NCI-H1048 (cell line): ENCODE results near the gene EYS.
"Not testable (repeated sequence)": the region's sequence is repeated elsewhere in the genome, so short reads cannot be mapped to it uniquely, and the experiment has no call there.

Experiments
- DNase-seq: peaks from one replicate; lab custom pipeline; 2025; lab: John Stamatoyannopoulos, UW

The EYS gene

GRCh38 chr6:63888416-63888815, 1818.6 kb downstream of the EYS start:
- no peak for DNase-seq

- not testable (repeated sequence) for DNase-seq
Measured at GRCh38 chr6:63887804-63888203, 1819.2 kb downstream of the EYS start.

GRCh38 chr6:63887002-63887751, 1819.8 kb downstream of the EYS start:
- no peak for DNase-seq

GRCh38 chr6:63886341-63886740, 1820.7 kb downstream of the EYS start:
- DNase-seq: no peak

- DNase-seq: no peak
Measured at GRCh38 chr6:63883597-63883996, 1823.4 kb downstream of the EYS start.

GRCh38 chr6:63882208-63882607, 1824.8 kb downstream of the EYS start:
- no peak for DNase-seq

- DNase-seq: no peak
Measured at GRCh38 chr6:63881791-63882190, 1825.2 kb downstream of the EYS start.

- DNase-seq: no peak
Measured at GRCh38 chr6:63872233-63872632, 1834.8 kb downstream of the EYS start.

- no peak for DNase-seq
Measured at GRCh38 chr6:63868351-63868750, 1838.7 kb downstream of the EYS start.

- DNase-seq: no peak
Measured at GRCh38 chr6:63864671-63865318, 1842.2 kb downstream of the EYS start.

- no peak for DNase-seq
Measured at GRCh38 chr6:63864061-63864460, 1843.0 kb downstream of the EYS start.

GRCh38 chr6:63862486-63863198, 1844.4 kb downstream of the EYS start:
- DNase-seq: no peak

GRCh38 chr6:63859528-63859927, 1847.5 kb downstream of the EYS start:
- no peak for DNase-seq

- DNase-seq: no peak
Measured at GRCh38 chr6:63858691-63859090, 1848.3 kb downstream of the EYS start.

- DNase-seq: no peak
Measured at GRCh38 chr6:63856271-63856670, 1850.8 kb downstream of the EYS start.

- DNase-seq: no peak
Measured at GRCh38 chr6:63844287-63844686, 1862.7 kb downstream of the EYS start.

GRCh38 chr6:63839485-63839884, 1867.5 kb downstream of the EYS start:
- DNase-seq: no peak

- not testable (repeated sequence) for DNase-seq
Measured at GRCh38 chr6:63828678-63829077, 1878.3 kb downstream of the EYS start.

GRCh38 chr6:63824722-63825121, 1882.3 kb downstream of the EYS start:
- no peak for DNase-seq

- no peak for DNase-seq
Measured at GRCh38 chr6:63821442-63821841, 1885.6 kb downstream of the EYS start.

GRCh38 chr6:63819831-63820230, 1887.2 kb downstream of the EYS start:
- DNase-seq: no peak

- DNase-seq: no peak
Measured at GRCh38 chr6:63817492-63818050, 1889.5 kb downstream of the EYS start.

- no peak for DNase-seq
Measured at GRCh38 chr6:63816982-63817436, 1890.0 kb downstream of the EYS start.
